Heart right ventricle (tissue), 16 donors: ENCODE measurements around the gene GLRX5. TPM values are rescaled to one million over a fixed set of nuclear protein-coding genes. Genes with fewer than 3 reads are reported as not detected.

Experiments used
- ATAC-seq, 8 donors: fragments of 200-7000 bp; cut with Tn5 transposase; one replicate each; pipeline ENCODE4 v1.9.1; 2020; ENCODE audit warnings: mild to moderate bottlenecking in 8 of 8, moderate library complexity in 8 of 8, moderate number of reproducible peaks in 1 of 8
- DNase-seq, 2 donors: peaks; one replicate each; pipeline ENCODE4 v3.0.0-alpha.2; 2020
- H3K27ac ChIP-seq, 10 donors: fragments of 200-600 bp; sonication (generic) in 2 of 10; one replicate each; pipeline versions ENCODE4 v1.5.0 to v1.8.0; 2020 to 2022; ENCODE audit warnings: mild to moderate bottlenecking in 3 of 10
- H3K27me3 ChIP-seq, 7 donors: fragments of 200-600 bp; one replicate each; pipeline ENCODE4 v1.8.0; 2021 to 2022; ENCODE audit warnings: mild to moderate bottlenecking in 2 of 7
- H3K36me3 ChIP-seq, 9 donors: fragments of 200-600 bp; sonication (generic) in 1 of 9; one replicate each; pipeline versions ENCODE4 v1.5.0 to v1.8.0; 2020 to 2022; ENCODE audit warnings: mild to moderate bottlenecking in 2 of 9
- H3K4me1 ChIP-seq, 9 donors: fragments of 200-600 bp; sonication (generic) in 1 of 9; one replicate each; pipeline versions ENCODE4 v1.5.0 to v1.8.0; 2020 to 2022; ENCODE audit warnings: mild to moderate bottlenecking in 4 of 9
- H3K4me3 ChIP-seq, 10 donors: fragments of 200-600 bp; sonication (generic) in 2 of 10; one replicate each; pipeline versions ENCODE4 v1.5.0 to v1.8.0; 2020 to 2022; ENCODE audit warnings: mild to moderate bottlenecking in 7 of 10, moderate library complexity in 2 of 10
- H3K9me3 ChIP-seq, 11 donors: fragments of 200-600 bp in 10 of 11; sonication (generic) in 2 of 11; one replicate each; pipeline versions ENCODE4 v1.5.0 to v1.8.0; 2013 to 2022; ENCODE audit warnings: mild to moderate bottlenecking in 2 of 11, control low read depth in 1 of 11, moderate library complexity in 1 of 11
- CTCF ChIP-seq, 9 donors: fragments of 200-600 bp; sonication (generic) in 2 of 9; IDR thresholded peaks; one replicate each; pipeline versions ENCODE4 v1.5.0 to v1.8.0; 2021 to 2022; ENCODE audit warnings: antibody characterized with exemption in 9 of 9, mild to moderate bottlenecking in 5 of 9, moderate library complexity in 1 of 9
- WGBS, 2 donors: extraction: QIAGEN DNeasy Blood & Tissue Kit; methylation state at CpG; one replicate each; pipeline ENCODE4 v1.1.7; 2013; ENCODE audit warnings: inconsistent platforms in 1 of 2; 5-methylcytosine and 5-hydroxymethylcytosine counted together
- intact Hi-C, 10 donors: fragments of 100-400 bp; cut with DNase I; formaldehyde crosslinking; loops; one replicate each; pipeline versions ENCODE4 v1.11.1 to v1.14.2; 2022
- polyA plus RNA-seq, 2 donors: library from polyadenylated mRNA; stranded (reverse); fragments of 200-250 nt; gene quantifications; one replicate each; pipeline ENCODE4 v1.2.3, GENCODE V29; 2013
- total RNA-seq, 10 donors: library from RNA; stranded (reverse); fragmentation: NEBNext Ultra II Directional in 3 of 10; extraction: Animal tissue kit (Norgen Biotek cat#: 25700) in 3 of 10; gene quantifications; one replicate each; pipeline versions ENCODE4 v1.2.1 to v1.2.4, GENCODE V29; 2021 to 2023
- donor health status: Arrhythmogenic right ventricular cardiomyopathy.
- donor health status: ischemic (EF 13 %, LVEDD 7.1; RV severe dilation, severe dysfunction).
- donor health status: healthy with polysubstance abuse.
- donor health status: DM: no; HTN: yes; CAD: no.
- donor health status: DM: no; HTN: no; CAD: no.
- donor health status: ischemic (EF 25% LVEDD 6.9; RV normal size, moderate dysfunction).
- donor health status: ischemic (EF 25% LVEDD 5.7; RV mildly dilated, moderate dysfunction).
- donor health status: healthy.
- donor health status: DM: yes; HTN: yes; CAD: no.
- donor health status: Ischemic cardiomyopathy.
- donor health status: ischemic (EF 35%, LVEDD 5.7; RV mildly dilated, moderate dysfunction).
- donor health status: nonischemic (EF 11% LVEDD 7.7; RV severe dilation, severe dysfunction).
- donor health status: DM: yes; HTN: yes; CAD: no.
- donor health status: PGD.
- donor health status: ischemic (EF 29% LVEDD 5.4; RV normal size, mild dysfunction).
- donor health status: nonischemic (EF 23%, LVEDD 6.1; RV moderate dilation, normal function).

GLRX5 gene
- total and polyA plus RNA-seq, 12 donors = 49.8 to 121 (median 86.8) TPM

GRCh38 chr14:95522556-95522955, 12.3 kb upstream of the GLRX5 start:
- peak overlapping the region in 8 of 10 donors; percentile 4 to 79 (median 48) for H3K27ac ChIP-seq
- no peaks in the 10 kb centered on the region for H3K9me3 ChIP-seq
- DNase-seq (no peak), ATAC-seq (no peak)
- H3K4me3 ChIP-seq = no peak overlapping the region
- intact Hi-C loops = loop anchor here in 1 of 10 donors (5.0 kb wide), 1 partner anchor 35 kb away; no protein-coding TSS in a partner anchor
- H3K36me3 ChIP-seq = no peaks in the 10 kb centered on the region
- 90% methylated on average over 4 of the region's 4 CpGs for WGBS, 2 donors
- peaks cover 17 to 91% (median 55%) of the 10 kb centered on the region in 9 donors for H3K4me1 ChIP-seq
- H3K27me3 ChIP-seq = no peaks in the 10 kb centered on the region
- no peak for TF ChIP-seq CTCF (IDR thresholded peaks at IDR 0.05)

GRCh38 chr14:95523051-95523814, 11.6 kb upstream of the GLRX5 start:
- 52 to 66% methylated on average over 12 of the region's 12 CpGs for WGBS, 2 donors
- Histone ChIP-seq H3K9me3 (no peaks in the 10 kb centered on the region), H3K36me3 (no peaks in the 10 kb centered on the region), H3K27me3 (no peaks in the 10 kb centered on the region), H3K27ac (peak overlapping the region in 9 of 10 donors; percentile 4 to 79 (median 54)), H3K4me3 (peak overlapping the region in 2 of 10 donors; percentile 18 to 25), H3K4me1 (peaks cover 12 to 88% (median 54%) of the 10 kb centered on the region in 9 donors)
- TF ChIP-seq CTCF (IDR thresholded peaks at IDR 0.05) = no peak
- peak in 1 of 8 donors; percentile 4 for ATAC-seq
- no peak for DNase-seq
- intact Hi-C loops = loop anchor here in 1 of 10 donors (5.0 kb wide), 1 partner anchor 36 kb away; no protein-coding TSS in a partner anchor

GRCh38 chr14:95523815-95524448, 10.9 kb upstream of the GLRX5 start:
- 24 to 37% methylated on average over 11 of the region's 11 CpGs for WGBS, 2 donors
- Histone ChIP-seq H3K27me3 (no peaks in the 10 kb centered on the region), H3K4me3 (peak overlapping the region in 3 of 10 donors; percentile 7 to 25 (median 18)), H3K36me3 (no peaks in the 10 kb centered on the region), H3K9me3 (no peaks in the 10 kb centered on the region), H3K4me1 (peaks cover 11 to 81% (median 49%) of the 10 kb centered on the region in 9 donors), H3K27ac (peak overlapping the region in 9 of 10 donors; percentile 4 to 79 (median 54))
- DNase-seq (no peak), ATAC-seq (peak in 6 of 8 donors; percentile 7 to 77 (median 34))
- intact Hi-C loops = loop anchor here in 3 of 10 donors (2.0 to 5.0 kb wide), 2 partner anchors 37 to 81 kb away; no protein-coding TSS in a partner anchor
- peak in 1 of 9 donors; percentile 18 for TF ChIP-seq CTCF (IDR thresholded peaks at IDR 0.05)
